HG03025 (cell line): ENCODE data around the gene PPP3CA.
"Not testable (repeated sequence)": the region's sequence is repeated elsewhere in the genome, so short reads cannot be mapped to it uniquely, and the experiment has no call there.

ENCODE experiments used
- ATAC-seq: cut with Tn5 transposase; IDR thresholded peaks from one replicate; pipeline ENCODE4 v1.9.1; 2021; ENCODE audit warnings: mild to moderate bottlenecking, moderate library complexity; ENCODE audit not compliant: unreplicated experiment, low FRiP score

Gene PPP3CA

DNA sequence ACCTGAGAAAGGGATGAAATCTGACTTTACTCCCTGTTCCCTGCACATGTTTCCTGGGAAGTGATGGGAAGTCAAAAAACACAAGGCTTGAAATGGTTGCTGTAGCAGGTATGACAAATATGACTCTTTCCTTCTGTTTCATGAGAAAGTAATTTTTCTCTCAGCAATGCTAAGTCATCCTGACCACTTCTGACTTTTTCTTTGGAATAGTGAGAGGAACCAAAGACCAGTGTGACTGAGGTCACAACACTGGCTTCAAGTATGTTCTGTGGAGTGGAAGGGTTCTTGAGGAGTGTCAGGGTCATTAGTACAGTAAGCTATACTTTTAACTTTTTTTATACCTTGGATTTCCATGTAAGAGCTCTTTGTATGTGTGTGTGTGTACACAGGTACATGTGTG lies 225.3 kb downstream of the PPP3CA start:
- ATAC-seq = no peak

DNA sequence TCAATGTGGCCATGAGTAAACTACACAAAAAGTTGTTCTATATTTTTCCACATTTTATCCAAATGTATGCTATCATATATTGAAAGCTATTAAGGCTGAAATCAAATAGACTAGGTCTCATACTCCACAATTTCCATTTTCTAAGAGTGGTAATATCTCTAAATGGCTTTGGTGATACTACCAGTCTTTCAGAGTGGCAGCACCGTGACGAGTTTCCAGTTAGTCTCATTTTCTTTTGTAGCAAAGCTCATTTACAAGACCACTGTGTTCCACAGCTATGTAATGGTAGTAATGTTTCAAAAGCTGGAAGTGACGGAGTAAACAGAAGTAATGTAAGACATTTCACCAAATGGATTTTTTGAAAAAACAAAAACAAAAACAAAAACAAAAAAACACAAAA lies 228.2 kb downstream of the PPP3CA start:
- no peak for ATAC-seq

DNA sequence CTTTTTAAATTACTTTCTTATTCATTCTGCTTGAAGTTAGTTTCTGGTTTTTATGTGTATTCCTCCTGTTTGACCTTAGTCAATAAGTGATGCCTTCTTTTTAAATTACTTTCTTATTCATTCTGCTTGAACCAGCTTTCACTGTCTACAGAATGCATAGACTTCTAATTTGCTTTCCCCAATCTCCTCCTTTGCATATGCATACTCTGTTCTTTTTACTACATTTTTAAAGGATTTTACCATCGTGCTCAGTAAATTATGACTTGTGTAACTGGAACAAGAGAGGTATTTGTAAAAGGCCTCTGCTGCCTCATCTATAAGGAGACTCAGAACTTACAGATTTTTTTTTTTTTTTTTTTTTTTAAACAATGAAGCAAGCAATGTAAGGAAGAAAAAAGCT lies 228.7 kb downstream of the PPP3CA start:
- no peak for ATAC-seq

DNA sequence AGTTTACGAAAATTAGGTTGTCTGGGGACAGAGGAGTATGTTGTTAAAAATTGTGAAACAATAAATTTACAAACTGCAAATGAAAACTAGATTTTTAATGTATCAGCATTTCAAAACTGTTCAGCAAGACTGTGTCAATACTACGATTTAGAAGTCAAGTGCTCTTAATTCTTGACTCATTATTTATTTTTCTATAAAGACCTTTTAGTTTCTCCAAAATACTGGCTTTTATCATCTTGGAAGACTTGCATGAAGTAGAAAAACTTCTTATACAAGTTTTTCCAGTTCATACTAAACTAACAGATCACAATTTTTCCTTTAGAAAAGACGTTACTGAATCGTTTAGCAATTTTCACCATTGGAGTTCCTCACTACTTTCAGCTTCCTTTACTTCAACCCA lies 231.4 kb downstream of the PPP3CA start:
- no peak for ATAC-seq

DNA sequence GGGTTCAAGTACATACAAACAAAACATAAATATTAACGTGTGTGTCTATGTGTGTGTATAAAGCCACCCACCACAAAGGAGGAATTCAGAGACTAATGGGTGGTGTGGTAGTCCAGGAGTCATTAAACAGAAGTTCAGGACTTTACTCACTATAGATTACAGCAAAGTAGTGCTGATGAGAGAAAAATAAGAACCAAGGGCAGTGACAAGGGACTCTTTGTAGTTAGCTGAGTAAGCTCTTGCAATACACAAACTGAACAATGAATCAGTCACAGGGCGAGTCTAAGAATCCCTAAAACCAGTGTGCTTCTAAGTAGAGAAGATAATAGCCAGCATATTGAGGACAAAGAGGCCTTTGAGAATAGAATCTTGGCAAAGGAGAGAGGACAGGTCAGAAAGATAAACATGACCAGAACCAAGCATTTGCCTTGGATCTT lies 232.4 kb downstream of the PPP3CA start:
- ATAC-seq = no peak

DNA sequence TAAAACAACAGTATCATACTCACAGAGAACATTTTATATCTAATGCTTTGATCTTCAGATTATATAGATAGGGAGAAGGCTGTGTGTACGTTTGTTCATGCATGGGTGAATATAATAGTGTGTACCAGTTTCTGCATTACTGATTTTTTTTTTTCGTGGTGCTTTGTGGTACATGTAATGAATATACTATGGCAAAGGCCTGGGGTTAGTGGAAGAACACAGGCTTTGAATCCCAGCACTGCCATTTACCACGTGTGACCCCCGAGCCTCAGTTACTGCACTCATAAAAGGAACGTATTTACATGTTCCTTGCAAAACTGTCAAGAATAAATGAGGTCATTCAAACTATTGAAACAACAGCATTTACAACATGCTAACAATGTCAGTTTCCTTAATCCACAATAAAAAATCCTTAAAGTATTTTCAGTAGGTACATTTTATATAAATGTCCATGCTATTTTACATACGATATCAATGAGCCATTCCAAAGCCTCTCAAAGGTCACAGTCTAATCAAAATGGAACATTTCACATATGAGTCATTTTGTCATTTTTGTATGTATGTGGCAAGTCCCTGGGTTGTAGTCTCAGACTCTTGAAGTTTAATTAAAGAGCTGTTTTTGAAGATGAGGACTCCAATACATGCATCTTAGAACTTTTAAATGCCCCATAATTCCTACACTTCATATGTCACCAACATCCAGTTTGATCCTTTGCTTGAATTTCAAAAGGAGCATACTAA lies 242.8 kb downstream of the PPP3CA start:
- no peak for ATAC-seq

DNA sequence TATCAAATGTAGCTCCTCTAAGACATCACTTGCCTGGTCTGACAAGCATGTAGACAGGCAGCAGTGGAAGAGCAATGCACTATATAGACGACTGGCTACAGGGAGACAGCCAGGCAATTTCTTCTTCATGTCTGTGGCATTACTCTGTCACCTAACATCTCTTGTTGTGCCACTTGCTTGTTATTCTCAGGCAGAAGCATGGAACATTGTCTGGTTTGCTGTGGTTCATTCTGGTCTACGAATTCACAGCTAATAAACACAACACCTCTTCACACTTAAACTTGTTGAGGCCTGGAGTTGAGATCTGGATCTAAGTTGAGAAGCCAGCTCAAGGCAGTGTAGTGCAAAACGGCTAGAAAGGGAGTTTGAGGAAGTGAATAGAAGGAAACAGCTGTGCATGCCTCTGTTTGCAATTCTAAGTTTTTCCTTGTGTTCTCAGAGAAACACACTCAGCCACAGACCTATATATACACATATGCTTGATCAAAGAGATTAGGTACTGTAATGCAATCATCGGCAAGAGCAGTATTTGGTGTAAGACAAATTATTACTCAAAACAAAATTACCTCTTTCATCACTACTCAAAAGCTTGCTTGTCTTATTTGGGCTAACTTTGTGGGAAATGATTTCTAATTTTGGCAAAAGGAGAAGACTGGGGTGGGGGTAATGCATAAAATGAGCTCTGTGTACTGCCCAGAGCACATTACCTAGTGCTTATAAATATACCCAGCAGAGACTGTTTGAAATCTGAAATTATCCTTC lies 243.8 kb downstream of the PPP3CA start:
- ATAC-seq = peak; percentile 89

DNA sequence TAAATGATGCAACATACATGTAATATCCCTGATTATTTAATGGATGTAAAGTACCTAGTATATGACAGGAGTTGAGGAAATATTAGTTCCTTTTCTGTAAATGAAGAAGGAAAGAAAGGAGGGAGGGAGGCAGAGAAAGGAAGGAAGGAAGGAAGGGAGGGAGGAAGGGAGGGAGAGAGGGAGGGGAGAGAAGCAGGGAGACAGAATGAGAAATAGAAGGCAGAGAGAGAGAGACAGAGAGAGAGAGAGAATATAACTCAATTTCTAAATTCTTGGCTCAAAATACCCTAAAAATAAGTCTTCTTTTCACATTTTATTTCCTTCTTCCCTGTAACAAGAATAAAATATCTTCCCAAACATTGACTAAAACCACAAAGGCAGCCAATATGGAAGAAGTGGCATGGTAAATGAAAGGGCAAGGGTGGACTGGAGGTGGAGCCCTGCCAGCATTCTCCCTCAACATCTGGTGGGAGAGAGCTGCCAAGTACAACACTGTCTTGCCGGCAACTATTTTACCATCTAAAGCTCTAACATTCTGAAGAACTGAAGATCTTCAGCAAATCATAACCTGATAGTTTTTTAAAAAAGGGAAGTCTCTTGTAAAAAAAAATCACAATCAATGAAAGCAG lies 245.1 kb downstream of the PPP3CA start:
- ATAC-seq = no peak

DNA sequence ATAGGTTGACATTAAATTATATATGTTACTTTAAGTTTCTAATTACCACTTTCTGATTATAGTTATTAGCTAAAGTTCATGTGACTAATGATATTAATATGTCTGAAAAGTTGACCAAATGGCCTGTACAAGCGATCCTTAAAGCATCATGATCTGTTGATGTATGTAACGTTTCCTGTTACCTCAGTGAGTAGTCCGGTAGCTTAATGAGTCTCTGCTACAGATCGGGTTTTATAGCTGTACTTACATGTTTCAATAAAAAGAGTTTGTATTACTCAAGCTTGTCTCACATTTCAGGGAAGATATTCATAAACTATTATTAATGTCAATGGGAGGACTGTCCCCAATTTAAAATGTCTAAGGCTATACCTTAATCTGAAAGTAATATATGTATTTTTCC lies 246.3 kb downstream of the PPP3CA start:
- no peak for ATAC-seq

DNA sequence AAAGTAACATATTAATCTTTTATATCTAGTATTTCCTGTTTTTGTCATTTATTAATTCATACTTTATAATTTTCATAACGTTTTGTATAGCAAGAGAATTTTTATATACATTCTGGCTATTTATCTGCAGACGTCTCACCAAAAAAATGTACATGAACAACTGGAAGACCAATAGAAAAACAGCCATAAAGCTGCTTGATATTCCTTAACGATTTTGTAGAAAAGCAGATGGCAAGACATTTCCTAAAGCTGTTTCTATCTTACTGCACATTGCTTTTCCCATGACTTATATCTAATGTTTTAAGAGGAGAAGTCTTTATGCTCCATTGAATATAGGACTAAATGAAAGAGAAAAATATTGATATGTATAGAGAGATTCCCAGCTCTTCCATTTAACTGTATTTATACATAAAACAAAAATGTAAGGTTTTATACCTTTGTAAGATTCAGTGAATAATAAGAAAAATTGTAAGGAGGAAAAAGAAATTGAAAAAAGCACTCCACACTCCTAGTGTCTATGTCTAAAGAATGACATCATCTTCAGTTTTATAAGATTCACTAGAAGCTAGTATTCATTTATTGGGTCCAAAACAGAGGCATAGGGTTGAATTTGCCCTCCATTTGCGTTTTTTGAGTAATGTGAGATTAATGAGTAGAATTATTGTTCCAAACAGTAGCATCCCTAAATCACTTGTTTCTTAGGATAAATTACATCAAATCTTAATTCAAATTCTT lies 248.5 kb downstream of the PPP3CA start:
- no peak for ATAC-seq

DNA sequence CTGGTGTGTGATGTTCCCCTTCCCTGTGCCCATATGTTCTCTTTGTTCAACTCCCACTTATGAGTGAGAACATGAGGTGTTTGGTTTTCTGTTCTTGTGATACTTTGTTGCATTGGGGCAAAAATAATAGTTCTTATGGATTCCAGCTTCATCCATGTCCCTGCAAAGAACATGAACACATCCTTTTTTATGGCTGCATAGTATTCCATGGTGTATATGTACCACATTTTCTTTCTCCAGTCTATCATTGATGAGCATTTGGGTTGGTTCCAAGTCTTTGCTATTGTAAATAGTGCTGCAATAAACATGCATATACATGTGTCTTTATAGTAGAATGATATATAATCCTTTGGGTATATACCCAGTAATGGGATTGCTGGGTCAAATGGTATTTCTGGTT lies 254.7 kb downstream of the PPP3CA start:
- not testable (repeated sequence) for ATAC-seq

DNA sequence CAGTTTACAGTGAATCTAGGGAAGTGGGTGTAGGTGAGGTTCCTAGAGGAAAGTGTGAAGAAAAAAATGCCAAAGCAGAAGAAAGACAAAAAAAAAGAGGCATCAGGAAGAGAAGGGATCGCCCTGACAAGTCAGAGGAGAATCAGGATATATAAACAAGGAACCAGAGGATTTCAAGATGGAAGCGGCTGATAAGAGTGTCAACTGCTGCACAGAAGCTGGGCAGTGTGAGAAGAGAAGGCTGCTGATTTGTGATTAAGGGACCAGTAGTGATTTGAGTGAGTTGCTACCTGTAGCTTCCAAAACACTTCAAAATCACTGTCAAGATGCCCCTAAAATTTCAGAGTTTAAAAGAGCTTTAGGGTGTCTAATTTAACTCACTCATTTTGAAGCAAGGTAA lies 258.2 kb downstream of the PPP3CA start:
- no peak for ATAC-seq

DNA sequence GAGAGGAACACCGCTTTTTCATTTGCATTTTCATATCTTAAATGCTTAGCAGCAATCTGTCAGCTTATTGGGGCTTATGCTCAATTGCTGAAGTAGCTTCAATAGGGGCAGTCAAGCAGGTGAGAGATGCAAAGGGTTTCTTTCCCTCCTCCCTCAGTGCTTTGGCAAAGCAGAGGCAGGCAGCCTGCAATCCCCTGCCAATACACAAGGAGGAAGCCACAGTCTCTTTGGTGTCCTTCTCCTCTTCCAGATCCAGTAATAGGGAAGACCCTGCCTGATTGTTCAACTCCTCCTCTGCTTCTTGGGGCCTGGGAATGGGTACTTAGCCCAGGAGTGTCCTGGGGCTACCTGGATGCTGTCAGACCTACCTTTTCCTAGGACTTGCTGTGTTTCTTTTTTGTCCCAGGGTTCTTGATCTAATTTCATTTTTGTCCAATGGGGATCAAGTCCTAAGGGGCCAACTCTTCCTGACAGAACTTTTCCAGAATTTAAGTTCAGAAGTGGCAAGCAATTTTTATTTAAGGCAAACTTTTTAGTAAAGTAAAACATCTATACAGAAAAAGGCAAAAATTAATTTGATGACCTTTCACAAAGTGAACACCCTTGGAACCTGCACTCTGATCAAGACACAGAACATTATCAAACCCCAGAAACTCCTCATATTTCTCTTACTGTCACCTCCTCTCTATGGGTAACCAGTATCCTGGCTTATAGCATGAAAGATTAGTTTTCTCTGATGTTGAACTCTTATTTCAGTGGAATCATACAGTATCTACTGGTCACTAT lies 260.3 kb downstream of the PPP3CA start:
- no peak for ATAC-seq

DNA sequence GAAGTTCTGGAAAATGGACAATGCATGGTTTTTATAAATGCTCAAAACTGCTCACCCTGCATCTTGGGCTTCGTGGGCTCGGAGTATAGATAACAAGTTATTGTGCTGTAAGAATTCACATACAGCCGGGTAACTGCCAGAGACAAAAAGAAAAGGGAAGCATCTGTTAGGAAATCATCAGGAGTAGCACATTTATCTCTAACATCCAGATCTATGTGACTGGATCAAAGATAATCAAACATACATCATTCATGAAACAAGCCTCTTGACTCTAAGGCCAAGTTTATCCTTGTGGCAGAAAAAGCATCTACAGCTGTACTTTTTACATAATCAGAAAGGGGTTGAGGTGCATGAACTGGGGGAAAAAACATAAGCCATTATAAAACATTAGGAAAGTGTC lies 264.2 kb downstream of the PPP3CA start:
- ATAC-seq = no peak

DNA sequence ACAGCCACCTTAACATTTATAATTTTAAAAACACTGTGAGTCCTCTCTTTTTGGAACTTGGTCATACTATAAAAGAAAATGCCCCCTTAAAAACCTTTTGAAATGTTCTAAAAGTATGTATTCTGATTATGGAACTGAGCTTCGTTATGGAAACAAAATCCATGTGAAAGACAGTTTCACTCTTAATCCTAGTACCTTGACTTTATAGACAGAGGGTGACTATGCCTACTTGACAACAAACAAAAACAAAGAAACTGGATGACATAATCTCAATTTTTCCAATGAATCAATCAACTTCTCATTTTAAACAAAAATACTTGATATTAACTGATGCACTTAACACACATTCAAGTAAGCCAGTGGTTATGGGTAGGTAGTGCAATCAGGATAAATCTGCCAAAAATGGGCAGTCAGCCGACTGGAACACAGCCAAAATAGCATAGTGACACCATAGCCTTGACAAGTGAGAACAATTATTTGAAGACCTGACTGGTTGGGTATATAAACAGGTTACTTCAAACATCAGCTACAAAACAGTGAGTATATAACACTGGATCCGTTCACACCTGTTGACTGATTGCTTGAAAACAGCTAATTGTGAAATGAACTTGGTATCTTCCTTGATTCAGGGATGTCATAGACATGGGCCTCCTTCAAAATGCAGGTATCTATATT lies 265.5 kb downstream of the PPP3CA start:
- no peak for ATAC-seq

DNA sequence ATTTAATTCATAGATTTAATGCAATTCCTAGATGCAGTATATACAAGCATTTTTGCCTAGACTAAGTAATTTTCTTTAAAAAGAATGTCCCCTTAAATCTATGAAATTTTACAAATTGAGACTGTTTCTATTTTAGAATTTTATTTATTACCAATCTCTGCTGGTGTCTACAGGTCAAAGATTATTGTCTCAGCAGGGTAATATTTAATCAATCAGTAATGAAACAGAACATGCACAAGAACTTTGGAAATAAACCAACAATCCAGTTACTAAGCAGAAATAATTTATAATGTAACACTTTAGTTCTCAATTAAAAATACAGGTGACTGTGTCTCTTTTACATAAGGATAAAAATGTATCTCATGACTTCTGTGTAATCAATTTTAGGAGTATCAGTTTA lies 266.2 kb downstream of the PPP3CA start:
- no peak for ATAC-seq

DNA sequence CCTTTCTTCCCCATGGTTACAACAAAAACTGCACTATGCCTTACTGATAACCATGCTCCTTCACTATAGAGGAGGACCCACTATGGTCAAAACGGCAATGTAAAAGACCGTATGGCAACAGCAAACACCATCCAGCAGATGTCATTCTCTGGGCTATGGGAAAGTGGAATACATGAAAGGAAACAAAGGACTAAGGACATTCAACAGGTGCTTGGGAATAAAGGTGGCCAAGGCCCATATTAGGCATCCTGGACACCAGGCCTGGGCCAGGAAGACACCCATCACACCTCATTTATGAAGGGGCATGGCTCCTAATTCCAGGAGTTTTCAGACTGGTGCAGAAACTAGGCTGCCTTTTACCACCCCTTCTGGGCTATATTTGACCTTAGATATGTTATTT lies 268.4 kb downstream of the PPP3CA start:
- no peak for ATAC-seq

DNA sequence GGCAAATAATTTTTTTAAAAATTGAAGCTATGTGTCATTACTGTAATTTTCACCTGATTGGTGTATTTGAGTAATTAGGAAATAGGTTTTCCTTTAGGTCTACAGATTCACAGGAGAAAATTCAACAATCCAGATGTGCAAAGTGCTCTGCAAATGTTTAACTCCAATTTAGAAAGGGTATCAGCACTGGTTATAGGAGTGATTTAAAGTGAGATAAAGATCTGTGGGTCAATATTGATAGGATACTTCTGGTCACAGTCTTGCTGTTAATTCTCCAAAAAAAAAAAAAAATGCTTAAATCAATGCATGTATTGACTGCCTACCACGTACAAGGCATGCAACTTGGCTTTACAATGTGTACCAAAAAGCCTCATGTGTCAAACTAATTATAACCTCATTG lies 271.3 kb downstream of the PPP3CA start:
- no peak for ATAC-seq

DNA sequence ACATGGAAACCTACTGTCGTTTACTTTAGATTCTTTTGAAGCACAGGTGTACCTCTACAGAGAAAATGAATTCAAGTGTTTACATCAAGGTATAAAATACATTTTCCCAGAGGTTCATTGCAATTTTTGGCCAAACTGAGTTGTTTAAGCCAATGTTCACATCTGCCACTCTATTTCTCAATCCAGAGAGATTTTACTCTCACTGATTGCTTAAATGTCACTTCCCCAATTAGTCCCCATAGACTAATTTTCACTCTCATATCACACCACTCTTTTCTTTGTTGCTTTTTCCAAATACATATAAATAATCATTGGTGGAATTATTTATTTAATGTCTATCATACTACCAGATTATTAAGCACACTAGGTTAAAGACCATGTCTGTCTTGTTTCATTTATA lies 271.8 kb downstream of the PPP3CA start:
- no peak for ATAC-seq

DNA sequence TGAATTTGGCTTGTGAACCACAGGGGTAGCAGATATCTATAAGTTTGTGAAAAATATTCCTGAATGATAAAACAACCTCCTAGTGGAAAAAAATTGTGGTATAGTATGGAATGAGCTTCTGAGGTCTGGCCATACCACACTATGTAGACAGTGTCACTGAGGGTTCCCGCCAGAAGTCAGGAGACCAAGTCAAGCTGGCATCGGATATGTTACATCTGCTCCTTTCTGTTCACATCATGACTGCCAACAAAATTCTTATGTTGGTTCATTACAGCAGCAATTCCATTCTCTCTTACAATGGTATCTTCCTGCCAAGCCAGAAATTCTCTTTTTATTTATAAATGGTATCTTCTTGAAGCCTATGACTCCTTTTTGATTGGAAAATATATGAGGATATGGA lies 273.0 kb downstream of the PPP3CA start:
- ATAC-seq = no peak
